ENCODE measurements around the gene ST8SIA2. TPM values are rescaled to one million over a fixed set of nuclear protein-coding genes. Genes with fewer than 3 reads are reported as not detected.

ST8SIA2 gene
- total RNA-seq, 4 donors from 2014 or later, result not detected

DNA sequence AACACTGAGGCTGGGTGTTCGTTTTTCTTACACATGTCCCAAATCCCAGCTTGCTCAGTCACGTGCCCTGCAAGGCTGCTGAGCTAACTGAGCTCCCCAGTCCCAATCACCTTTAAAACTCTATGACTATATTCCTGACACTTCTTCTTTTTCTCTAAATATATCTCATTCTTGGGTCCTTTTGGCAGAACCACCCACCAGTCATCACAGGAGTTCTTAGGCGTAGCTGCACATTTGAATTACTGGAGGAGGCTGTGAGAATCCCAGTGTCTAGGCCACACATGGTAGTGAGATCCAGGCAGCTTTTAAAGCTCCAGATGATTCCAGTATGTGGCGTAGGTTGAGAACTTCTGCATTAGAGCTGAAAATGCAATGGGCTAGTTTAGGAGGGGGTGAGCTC lies 66.3 kb downstream of the ST8SIA2 start:
- ATAC-seq (ENCODE audit: low FRiP score) (no peak), DNase-seq (ENCODE audit: low spot score) (no peak)
- no peak for TF ChIP-seq CTCF (IDR thresholded peaks at IDR 0.05)

DNA sequence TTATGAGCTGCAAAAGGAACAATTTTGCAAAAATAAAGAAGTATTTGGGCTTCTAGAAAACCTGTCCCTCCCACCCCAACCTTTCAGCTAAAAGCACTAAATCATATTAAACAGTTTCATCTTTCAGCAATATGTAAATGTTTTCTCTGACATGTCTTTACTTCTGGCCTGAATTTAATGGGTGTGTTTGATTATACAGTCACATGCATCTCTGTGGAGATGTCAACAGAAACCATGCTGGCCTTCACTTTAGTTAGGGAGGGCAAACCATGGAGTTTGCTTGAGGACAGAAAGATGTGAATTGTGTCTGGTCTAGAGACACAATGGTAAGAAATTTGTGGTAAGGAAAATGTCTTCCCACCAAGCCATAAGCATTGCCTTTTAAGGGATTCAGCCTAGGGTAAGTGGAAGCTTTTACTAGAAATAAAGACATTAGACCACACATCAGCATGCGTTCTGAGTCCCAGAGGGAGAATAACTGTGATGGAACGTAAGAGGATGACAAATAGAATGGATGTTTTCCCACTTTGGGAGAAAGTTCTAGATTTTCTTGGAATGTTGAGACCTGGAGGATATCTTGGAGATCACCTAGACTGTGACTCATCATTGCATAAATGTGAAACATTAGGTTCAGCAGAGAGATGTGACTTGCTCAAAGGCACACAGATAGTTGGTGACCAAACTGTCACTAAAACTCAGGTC lies 68.9 kb downstream of the ST8SIA2 start:
- ATAC-seq (ENCODE audit: low FRiP score) (no peak), DNase-seq (ENCODE audit: low spot score) (no peak)
- no peak for TF ChIP-seq CTCF (IDR thresholded peaks at IDR 0.05)

- TF ChIP-seq CTCF (IDR thresholded peaks at IDR 0.05), result no peak
- ATAC-seq (ENCODE audit: low FRiP score) (no peak), DNase-seq (ENCODE audit: low spot score) (no peak)
Observed at GRCh38 chr15:92463352-92463751, 69.7 kb downstream of the ST8SIA2 start.

DNA sequence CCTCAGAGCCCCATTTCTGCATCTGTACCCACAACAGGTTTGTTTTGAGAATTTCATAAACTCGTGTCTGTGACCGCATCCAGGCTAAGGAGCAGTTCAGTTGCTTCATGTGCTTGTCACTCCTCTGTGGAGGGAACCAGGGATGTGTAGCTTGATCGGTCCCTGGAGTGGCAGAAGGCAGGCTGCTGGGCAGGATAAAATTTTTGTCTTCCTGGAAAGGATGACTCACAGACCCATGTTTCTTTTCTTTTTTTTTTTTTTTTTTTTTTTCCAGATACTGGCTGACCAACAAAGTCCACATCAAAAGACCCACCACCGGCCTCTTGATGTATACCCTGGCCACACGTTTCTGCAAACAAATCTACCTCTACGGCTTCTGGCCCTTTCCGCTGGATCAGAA lies 70.1 kb downstream of the ST8SIA2 start:
- DNase-seq (ENCODE audit: low spot score), result no peak
- TF ChIP-seq CTCF (IDR thresholded peaks at IDR 0.05), result no peak
- ATAC-seq (ENCODE audit: low FRiP score), result no peak

DNA sequence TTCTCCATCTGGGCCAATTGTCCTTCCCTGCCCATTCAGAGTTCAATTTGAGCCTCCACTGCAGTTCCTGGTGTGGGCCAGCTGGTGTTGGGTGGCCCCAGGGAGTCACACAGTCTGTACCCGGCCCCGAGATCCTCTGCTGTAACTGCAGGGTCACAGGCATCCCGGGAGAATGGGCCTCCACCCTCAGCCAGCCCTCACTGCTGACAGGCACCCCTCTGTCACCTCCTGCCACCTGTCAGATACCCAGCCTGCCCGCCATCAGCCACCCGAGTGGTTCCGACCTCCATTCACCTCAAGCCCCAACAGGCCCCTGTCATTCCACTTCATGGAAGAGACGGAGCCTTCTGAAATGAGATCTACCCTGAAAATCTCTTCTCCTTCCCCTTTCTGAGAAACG lies 73.2 kb downstream of the ST8SIA2 start:
- DNase-seq (ENCODE audit: low spot score) (no peak), ATAC-seq (ENCODE audit: low FRiP score) (no peak)
- no peak for TF ChIP-seq CTCF (IDR thresholded peaks at IDR 0.05)

GRCh38 chr15:92467245-92467644 lies 73.6 kb downstream of the ST8SIA2 start:
- no peak for TF ChIP-seq CTCF (IDR thresholded peaks at IDR 0.05)
- no peak for DNase-seq (ENCODE audit: low spot score)
- ATAC-seq (ENCODE audit: low FRiP score), result no peak

- ATAC-seq (ENCODE audit: low FRiP score) (no peak), DNase-seq (ENCODE audit: low spot score) (no peak)
- TF ChIP-seq CTCF (IDR thresholded peaks at IDR 0.05), result no peak
Observed at GRCh38 chr15:92468991-92469390, 75.3 kb downstream of the ST8SIA2 start.

All from omental fat pad (tissue), 4 donors.